ENCODE results near the gene RAX2.

DNA sequence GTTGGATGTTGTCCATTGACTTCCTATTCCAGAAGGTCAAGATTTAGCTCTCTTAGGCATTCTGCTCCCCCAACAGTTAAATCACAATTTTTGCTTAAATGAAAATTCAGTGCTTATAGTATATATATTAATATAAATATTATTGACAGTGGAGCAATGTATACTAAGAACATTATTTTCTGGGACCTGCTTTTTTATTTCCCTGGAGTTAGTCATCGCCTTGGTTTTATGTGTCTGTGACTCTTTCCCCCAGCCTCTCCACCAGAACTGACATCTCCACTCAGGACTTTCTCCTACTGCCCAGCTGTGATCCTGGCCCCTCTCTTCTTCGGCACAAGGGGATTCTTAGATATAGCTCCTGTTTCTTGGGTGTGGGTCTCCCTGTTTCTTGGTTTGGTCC, 24.3 kb upstream of the RAX2 start:
- TF ChIP-seq CTCF (IDR thresholded peaks at IDR 0.05) (no peak), EP300 (IDR thresholded peaks at IDR 0.05) (no peak), POLR2A (IDR thresholded peaks at IDR 0.05; ENCODE audit: low read depth) (no peak), POLR2AphosphoS5 (IDR thresholded peaks at IDR 0.05) (no peak)
